Measurements from ENCODE around the gene MPL.

The MPL gene

GRCh38 chr1:43370564-43370963 lies 32.9 kb downstream of the MPL start:
- in situ Hi-C loops (cut with HindIII; ENCODE audit: low sequenced_read_pairs): no loop called here

GRCh38 chr1:43372172-43372571 lies 34.6 kb downstream of the MPL start:
- in situ Hi-C loops (cut with HindIII; ENCODE audit: low sequenced_read_pairs): no loop called here

DNA sequence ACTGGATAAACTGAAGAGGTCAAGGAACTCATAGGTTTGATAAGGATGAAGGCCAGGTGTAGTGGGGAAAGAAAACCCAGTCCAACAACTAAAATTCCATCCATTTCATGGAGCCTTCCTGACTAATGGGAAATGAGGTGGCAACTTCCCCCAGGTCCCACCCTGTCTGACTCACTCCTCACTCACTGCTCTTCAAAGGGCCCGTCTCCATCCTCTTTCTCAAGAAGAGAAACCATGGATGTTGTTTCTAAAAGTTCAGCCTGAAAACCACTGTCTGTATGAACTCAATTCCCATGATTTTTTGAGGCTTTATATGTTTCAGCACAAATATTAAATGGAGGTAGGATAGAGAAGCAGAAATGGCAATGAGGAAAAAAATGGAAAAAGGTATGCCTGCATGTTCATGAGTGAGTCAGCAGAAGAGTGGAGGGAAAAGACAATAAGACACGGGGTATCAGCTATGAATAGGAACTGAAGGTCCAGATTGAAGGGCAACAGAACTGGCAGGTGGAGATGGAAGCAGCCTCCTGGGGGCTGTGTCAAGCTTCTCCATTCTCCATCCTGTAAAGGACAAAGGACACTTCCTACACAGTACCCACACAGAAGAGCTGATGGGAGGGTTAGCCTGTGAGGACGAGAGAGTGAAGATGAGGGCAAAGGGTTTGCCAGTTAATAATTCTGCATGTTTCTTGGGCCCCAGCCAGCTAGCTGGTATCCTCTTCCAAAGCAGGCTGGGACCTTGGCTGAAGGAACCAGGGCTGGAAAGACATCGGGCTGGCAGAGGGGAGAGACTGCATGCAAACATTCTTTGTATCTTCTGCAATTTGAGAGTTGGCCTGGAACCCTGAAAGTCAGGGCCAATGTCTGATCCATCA lies 35.7 kb downstream of the MPL start:
- in situ Hi-C loops (cut with HindIII; ENCODE audit: low sequenced_read_pairs): no loop called here

- in situ Hi-C loops (cut with HindIII; ENCODE audit: low sequenced_read_pairs): no loop called here
These were observed 39.2 kb downstream of the MPL start for GRCh38 chr1:43376723-43377235.

DNA sequence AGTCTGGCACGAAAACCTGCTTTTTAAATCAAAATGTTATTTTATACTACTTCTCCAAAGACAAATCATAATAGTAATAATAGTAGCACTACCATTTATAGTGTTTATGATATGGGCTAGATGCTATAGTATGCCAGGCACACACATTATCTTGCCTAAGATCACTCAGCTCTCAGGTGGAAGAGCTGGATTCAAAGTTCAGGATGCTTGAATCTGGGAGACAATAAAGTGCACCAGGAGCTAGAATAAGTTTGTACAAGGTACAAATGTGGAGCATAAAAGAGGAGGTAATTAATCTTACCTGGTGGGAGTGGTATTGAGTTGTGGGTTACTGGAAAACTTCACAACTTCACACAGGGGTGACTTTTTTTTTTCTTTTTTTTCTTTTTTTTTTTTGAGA lies 40.2 kb downstream of the MPL start:
- in situ Hi-C loops (cut with HindIII; ENCODE audit: low sequenced_read_pairs): no loop called here

- in situ Hi-C loops (cut with HindIII; ENCODE audit: low sequenced_read_pairs): no loop called here
These were observed 41.9 kb downstream of the MPL start for GRCh38 chr1:43379476-43379875.

- in situ Hi-C loops (cut with HindIII; ENCODE audit: low sequenced_read_pairs): no loop called here
These were observed 44.0 kb downstream of the MPL start for GRCh38 chr1:43381612-43382011.

DNA sequence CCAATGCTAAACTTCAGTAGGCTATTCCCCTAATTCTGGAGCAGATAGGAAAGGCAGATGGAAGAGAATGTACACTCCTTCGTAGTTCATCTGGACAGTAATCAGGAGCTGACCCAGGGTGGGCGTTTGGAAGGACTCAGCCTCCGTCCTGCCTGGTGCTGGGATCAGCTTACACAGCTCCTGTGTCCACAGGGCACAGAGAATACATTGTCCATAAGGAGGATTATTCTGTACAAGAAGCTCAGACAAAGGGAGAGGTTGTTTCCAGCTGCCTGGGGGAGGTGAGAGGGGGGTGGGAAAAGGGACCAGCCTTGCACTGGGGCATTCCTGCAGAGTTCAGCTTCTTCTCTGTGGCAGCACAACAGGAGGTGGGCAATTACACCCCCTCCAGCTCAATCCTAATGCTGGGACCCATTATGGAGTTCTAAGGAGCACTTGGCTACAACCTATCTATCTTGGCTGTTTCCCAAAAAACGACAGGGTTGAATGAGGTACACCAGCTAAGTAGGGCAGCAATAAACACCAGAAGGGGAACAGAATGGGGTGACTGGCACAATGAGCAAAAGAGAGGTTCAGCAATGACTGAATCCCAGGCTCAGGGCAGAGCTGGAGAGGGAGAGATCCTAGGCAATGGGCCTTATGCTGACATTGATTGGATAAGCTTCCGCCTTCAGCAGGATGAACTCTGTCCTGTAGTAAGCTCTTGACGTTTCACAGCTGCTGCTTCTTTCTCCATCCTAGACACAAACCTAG lies 44.6 kb downstream of the MPL start:
- in situ Hi-C loops (cut with HindIII; ENCODE audit: low sequenced_read_pairs): no loop called here

DNA sequence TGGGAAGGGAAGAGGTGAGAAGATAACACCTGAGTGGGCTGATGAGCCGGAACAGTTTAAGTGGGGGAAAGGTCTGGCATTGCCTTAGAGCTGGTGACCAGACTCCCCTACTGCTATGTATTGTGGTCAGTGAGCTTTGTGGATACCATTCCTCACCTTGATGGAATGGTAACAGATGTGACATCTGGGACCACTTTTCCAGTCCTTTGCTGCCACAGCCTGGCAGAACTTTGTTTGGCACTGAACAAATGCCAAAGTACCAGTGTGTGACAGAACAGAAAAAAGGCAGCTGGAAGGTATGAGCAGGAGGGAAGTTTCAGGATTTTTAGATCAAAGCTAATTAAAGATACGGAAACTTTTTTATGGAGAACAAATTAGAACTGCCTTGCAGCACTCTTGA lies 45.8 kb downstream of the MPL start:
- in situ Hi-C loops (cut with HindIII; ENCODE audit: low sequenced_read_pairs): no loop called here

DNA sequence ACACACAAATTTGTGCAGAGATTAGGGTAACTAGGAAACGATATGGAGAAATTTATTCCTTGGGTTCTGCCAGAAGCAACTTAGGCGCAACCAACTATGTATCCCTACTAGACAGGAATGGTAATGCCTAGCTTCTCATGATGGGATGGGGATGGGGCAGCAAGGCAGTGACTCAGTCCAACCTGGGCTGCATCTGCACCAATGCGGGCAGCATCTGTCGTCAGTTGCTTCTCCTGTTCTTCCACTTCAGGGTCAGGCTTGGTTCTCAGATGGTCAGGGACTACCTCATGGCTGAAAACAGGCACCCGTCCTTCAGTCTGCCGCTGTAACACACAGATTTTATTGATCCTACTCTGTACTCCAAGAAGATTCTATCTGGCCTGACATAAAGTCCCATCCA lies 49.1 kb downstream of the MPL start:
- in situ Hi-C loops (cut with HindIII; ENCODE audit: low sequenced_read_pairs): no loop called here

DNA sequence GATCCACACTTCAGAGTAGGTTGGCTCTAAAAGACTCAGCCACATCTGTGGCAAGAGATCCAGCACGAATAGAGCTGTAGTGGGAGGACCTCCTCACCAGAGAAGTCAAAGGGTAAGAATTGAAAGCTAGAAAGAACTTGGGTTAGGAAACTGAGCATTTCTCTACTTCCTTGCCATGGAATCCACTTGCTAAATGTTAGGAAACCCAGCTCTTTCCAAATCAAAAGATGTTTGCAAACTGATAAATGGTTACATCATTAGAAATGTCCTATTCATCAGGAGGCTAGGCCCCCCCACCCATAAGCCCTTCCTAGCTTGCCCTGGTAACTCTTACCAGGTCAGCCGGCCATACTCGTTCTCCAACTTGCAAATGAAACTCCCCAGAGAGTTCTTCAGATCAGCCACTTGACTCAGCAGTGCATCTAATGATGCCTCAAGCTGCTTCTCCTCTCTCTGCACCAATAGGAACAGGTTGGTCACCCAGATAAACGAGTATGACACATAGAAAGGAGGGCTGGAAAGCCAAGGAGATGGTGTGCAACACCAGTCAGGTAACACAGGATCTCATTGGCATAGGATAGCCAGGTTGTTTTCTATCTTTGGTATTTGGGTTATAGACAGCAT lies 50.5 kb downstream of the MPL start:
- in situ Hi-C loops (cut with HindIII; ENCODE audit: low sequenced_read_pairs): no loop called here

DNA sequence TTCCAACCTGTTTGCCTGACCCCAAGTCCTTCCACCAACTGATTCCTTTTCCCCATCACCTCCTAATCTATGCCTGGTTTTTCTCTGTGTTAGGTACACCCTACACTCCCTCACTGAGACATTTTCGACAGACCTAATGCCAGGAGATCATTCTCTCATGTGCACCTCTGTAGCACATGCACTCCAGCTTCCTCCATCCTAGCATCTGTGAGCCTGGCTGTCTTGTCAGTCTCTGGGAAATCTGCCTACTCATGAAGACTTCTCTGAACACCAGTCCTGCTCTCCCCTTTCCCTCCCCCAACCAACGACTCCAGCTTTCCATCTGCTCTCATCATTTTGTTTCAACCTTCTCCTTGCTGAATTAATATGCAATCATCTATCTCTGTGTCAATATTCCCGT lies 51.0 kb downstream of the MPL start:
- in situ Hi-C loops (cut with HindIII; ENCODE audit: low sequenced_read_pairs): no loop called here

- in situ Hi-C loops (cut with HindIII; ENCODE audit: low sequenced_read_pairs): no loop called here
These were observed 52.0 kb downstream of the MPL start, which contains the start of the genes MED8 and SZT2 for GRCh38 chr1:43389326-43390313. Gene MED8, minus strand, starts transcription at chr1:43389800. Its CDS starts 36 bp downstream, at chr1:43389764. Gene SZT2, plus strand, starts transcription at chr1:43389899. Its CDS starts 70 bp downstream, at chr1:43389969.

- in situ Hi-C loops (cut with HindIII; ENCODE audit: low sequenced_read_pairs): no loop called here
These were observed 55.1 kb downstream of the MPL start for GRCh38 chr1:43392702-43393101.

DNA sequence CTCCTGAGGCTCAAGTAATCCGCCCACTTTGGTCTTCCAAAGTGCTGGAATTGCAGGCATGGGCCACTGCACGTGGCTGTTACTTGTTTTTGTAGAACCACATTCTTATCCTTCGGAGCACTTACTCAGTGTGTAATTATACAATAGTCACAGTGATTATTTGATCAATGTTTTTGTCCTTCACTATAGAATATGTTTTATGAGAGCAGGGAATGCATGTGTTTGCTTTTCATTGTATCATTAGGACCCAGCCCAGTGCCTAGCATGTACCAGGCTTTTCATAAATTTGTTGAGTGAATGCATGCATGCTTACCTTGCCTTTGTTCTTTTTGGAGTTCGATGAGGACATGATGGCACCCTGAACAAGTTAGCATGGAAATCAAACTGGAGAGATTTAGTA lies 57.9 kb downstream of the MPL start:
- in situ Hi-C loops (cut with HindIII; ENCODE audit: low sequenced_read_pairs): no loop called here

DNA sequence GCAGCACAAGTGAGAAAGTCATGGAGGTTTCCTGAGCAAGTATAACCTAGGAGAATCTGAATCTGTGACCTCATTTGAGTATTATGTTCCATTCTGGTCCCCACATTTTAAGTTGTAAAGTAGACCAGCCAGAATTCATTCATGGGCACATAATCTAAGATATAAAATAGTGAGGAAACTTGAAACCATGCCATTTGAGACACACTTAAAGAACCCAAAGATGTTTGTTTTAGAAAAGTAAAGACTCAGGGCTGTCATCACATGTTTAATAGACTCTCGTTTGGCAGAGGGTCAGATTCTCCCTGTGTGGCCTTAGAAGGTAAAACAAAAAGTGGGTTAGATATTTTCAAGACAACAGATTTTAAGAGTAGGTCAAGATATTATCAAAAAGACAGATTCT lies 58.4 kb downstream of the MPL start:
- in situ Hi-C loops (cut with HindIII; ENCODE audit: low sequenced_read_pairs): no loop called here

DNA sequence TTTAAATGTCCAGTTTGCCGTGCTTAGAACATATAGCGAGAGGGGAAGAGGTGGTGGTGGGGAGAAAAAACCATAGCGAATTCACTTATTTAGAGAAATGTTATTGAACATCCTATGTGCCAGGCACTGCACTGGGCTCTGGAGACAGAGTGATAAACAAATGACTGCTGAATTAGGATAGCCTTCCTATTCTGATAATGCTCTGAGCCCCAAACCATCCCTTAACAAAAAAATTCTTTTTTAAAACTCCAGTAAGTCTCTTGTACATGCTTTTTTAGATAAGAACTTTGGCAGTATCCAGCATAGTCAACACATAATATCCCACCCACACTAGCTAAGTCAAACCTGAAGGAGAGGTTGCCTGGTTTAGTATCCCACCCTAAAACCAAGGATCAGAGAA lies 60.6 kb downstream of the MPL start:
- in situ Hi-C loops (cut with HindIII; ENCODE audit: low sequenced_read_pairs): no loop called here

- in situ Hi-C loops (cut with HindIII; ENCODE audit: low sequenced_read_pairs): loop anchor here (25.0 kb wide), 1 partner anchor 163 kb away; no protein-coding TSS in a partner anchor
These were observed 62.8 kb downstream of the MPL start for GRCh38 chr1:43400441-43400840.

DNA sequence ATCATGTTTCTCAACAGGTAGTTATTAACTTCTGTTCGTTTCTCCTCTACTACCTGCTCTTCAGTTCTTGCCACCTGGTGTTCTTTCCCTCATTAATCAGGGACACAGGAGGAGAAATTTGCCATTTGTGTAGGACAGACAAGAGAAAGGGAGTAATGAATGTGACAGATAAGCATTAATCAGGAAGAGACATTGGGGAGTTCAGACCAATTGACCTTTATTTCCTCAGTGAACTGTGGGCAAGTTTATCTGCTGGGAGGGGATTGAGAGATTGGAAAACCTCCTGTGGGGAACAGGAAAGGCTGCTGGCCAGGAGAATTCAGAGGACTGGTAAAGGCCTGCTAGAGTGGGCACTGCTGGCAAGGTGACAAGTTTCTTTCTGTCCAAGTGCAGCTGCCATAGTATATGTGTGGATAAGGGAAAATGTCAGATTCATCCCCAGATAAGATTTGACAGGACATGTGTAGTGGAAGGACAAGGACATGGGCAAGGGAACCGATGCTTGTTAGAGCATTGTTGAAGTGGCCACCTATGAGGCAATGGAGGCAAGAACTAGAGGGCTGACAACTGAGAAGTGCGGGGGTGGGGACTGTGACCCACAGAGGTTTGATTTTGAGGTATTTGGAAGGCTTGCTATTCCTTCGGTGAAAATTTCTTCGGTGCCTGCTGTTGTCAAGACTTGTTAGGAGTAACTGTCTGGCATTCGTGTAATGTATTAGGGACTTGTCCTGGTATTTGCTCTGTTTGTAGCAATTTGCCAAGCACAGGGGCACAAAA lies 64.7 kb downstream of the MPL start:
- in situ Hi-C loops (cut with HindIII; ENCODE audit: low sequenced_read_pairs): loop anchor here (25.0 kb wide), 1 partner anchor 165 kb away; no protein-coding TSS in a partner anchor
